H1 (cell line): ENCODE data around the gene APOL2.

Experiments used
- EP300 ChIP-seq, 2 experiments: IDR thresholded peaks; 1 replicate in 1 of 2; 2 replicates in 1 of 2; pipeline ENCODE4 v1.6.1; 2011 to 2012; ENCODE audit warnings: low read depth in 2 of 2, low read length in 2 of 2, mild to moderate bottlenecking in 2 of 2, borderline replicate concordance in 1 of 2, inconsistent platforms in 1 of 2, moderate library complexity in 1 of 2
- KDM5A ChIP-seq: fragments of 200-600 bp; IDR thresholded peaks from 2 replicates; pipeline ENCODE4 v1.7.1; 2012; ENCODE audit warnings: mild to moderate bottlenecking, low read length, inconsistent platforms, mixed read lengths
- MAFK ChIP-seq: IDR thresholded peaks from 2 replicates; pipeline ENCODE4 v1.6.1; 2012; ENCODE audit warnings: low read depth, mild to moderate bottlenecking, improper control_type of control experiment, low read length
- POLR2A ChIP-seq, 2 experiments: IDR thresholded peaks; 1 replicate in 1 of 2; 2 replicates in 1 of 2; pipeline ENCODE4 v1.6.1; 2011; ENCODE audit warnings: low read depth in 2 of 2, low read length in 2 of 2, mild to moderate bottlenecking in 2 of 2; ENCODE audit errors: control extremely low read depth in 1 of 2
- YY1 ChIP-seq: IDR thresholded peaks from 2 replicates; pipeline ENCODE4 v1.6.1; 2011; ENCODE audit warnings: low read depth, mild to moderate bottlenecking, low read length
- ZNF274 ChIP-seq: IDR thresholded peaks from 2 replicates; pipeline ENCODE4 v1.7.0; 2012; ENCODE audit warnings: low read length, borderline replicate concordance; ENCODE audit errors: extremely low read depth
- TF ChIP-seq, protein P1 (sequence below), 3 experiments: IDR thresholded peaks; 1 replicate in 2 of 3; 2 replicates in 1 of 3; pipeline versions ENCODE4 v1.5.1 to v1.6.1; 2011; ENCODE audit warnings: low read length in 3 of 3, mild to moderate bottlenecking in 3 of 3, inconsistent platforms in 2 of 3, low read depth in 1 of 3, moderate library complexity in 1 of 3; ENCODE audit not compliant: insufficient read depth in 1 of 3; ENCODE audit errors: control extremely low read depth in 1 of 3
- TF ChIP-seq, protein P2 (sequence below): IDR thresholded peaks from 2 replicates; pipeline ENCODE4 v1.6.1; 2012; ENCODE audit warnings: inconsistent platforms

DNA sequence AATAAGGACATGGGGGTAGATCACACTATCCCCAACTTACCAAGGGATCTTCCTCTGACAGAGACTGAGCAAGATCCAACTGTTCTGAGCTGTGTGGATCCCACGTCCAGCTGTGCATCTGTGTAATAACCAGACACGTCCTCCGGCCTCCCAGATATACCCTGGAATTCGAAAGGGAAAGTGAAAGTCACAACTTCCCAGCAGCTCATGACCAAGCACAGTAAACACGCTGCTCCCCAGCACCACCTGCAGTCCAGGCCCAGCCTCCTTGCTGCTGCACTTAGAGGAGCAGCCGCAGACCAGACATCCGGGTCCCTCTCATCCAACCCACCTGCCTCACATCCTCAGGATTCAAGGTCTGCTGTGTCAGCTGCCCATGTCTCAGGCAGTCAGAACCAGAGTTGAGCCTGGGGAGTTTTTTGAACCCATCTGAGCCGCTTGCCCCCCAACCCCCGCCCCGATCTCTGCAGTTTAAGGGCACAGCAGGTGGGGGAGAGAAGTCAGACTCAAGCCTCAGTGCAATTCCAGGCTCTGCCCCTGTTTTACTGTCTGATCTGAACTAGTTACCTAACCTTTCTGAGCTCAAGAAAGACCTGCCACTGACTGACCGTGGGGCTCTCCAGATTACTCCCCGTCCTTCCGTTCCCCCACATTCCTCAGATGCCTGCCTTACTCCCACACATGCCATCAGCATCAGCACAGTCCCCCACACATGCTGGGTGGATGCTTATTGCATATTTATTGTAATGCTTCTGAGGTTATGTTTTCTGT is at the start of gene APOL2:
- TF ChIP-seq POLR2A (IDR thresholded peaks at IDR 0.05; ENCODE audit: control extremely low read depth in 1 of 2, low read depth in 2 of 2, low read length in 2 of 2) (peak; percentile 34 to 61; a peak in 2 of 3 replicates), MAFK (peak; percentile 61; the same call in 1 of the 2 replicates), EP300 (IDR thresholded peaks at IDR 0.05; ENCODE audit: borderline replicate concordance in 1 of 2, low read depth in 2 of 2, low read length in 2 of 2) (no peak), YY1 (no peak), ZNF274 (no peak), KDM5A (no peak)
- TF ChIP-seq, protein P1, sequence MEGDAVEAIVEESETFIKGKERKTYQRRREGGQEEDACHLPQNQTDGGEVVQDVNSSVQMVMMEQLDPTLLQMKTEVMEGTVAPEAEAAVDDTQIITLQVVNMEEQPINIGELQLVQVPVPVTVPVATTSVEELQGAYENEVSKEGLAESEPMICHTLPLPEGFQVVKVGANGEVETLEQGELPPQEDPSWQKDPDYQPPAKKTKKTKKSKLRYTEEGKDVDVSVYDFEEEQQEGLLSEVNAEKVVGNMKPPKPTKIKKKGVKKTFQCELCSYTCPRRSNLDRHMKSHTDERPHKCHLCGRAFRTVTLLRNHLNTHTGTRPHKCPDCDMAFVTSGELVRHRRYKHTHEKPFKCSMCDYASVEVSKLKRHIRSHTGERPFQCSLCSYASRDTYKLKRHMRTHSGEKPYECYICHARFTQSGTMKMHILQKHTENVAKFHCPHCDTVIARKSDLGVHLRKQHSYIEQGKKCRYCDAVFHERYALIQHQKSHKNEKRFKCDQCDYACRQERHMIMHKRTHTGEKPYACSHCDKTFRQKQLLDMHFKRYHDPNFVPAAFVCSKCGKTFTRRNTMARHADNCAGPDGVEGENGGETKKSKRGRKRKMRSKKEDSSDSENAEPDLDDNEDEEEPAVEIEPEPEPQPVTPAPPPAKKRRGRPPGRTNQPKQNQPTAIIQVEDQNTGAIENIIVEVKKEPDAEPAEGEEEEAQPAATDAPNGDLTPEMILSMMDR (IDR thresholded peaks at IDR 0.05; ENCODE audit: control extremely low read depth in 1 of 3, insufficient read depth in 1 of 3, low read depth in 1 of 3, low read length in 3 of 3) = peak; percentile 65 to 86 (median 82)
- TF ChIP-seq, protein P2, sequence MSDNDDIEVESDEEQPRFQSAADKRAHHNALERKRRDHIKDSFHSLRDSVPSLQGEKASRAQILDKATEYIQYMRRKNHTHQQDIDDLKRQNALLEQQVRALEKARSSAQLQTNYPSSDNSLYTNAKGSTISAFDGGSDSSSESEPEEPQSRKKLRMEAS = peak; percentile 80
